Sigmoid colon (tissue), 7 donors: ENCODE measurements around the gene LECT2. TPM values are rescaled to one million over a fixed set of nuclear protein-coding genes. Genes with fewer than 3 reads are reported as not detected.
A peak's percentile ranks its signal among the peaks of the same experiment; 100 is the strongest.

Experiments
- DNase-seq: peaks from one replicate; pipeline ENCODE4 v3.0.0-alpha.2; 2019
- H3K27ac ChIP-seq, 4 donors: fragments of 200-600 bp; sonication (generic); one replicate each; pipeline ENCODE4 v1.5.1; 2016 to 2019; ENCODE audit warnings: mild to moderate bottlenecking in 1 of 4
- H3K27me3 ChIP-seq, 3 donors: fragments of 200-600 bp; sonication (generic); one replicate each; pipeline ENCODE4 v1.5.1; 2019; ENCODE audit warnings: mild to moderate bottlenecking in 1 of 3
- H3K36me3 ChIP-seq, 4 donors: fragments of 200-600 bp; sonication (generic); one replicate each; pipeline ENCODE4 v1.5.1; 2016 to 2019
- H3K4me1 ChIP-seq, 4 donors: fragments of 200-600 bp; sonication (generic); one replicate each; pipeline ENCODE4 v1.5.1; 2017 to 2019
- H3K4me3 ChIP-seq, 4 donors: fragments of 200-600 bp; sonication (generic); one replicate each; pipeline ENCODE4 v1.5.1; 2017 to 2019; ENCODE audit warnings: mild to moderate bottlenecking in 2 of 4, moderate library complexity in 1 of 4
- H3K9me3 ChIP-seq, 4 donors: fragments of 200-600 bp in 3 of 4; sonication (generic) in 3 of 4; one replicate each; pipeline versions ENCODE4 v1.5.1 to v1.6.1; 2013 to 2019
- EP300 ChIP-seq, 4 donors: sonication (generic); formaldehyde crosslinking; IDR thresholded peaks; one replicate each; pipeline ENCODE4 v1.6.1; 2017; ENCODE audit warnings: antibody characterized with exemption in 4 of 4
- POLR2A ChIP-seq, 2 donors: fragments of 450-650 bp; IDR thresholded peaks; one replicate each; pipeline ENCODE4 v1.6.1; 2016; ENCODE audit warnings: antibody characterized with exemption in 2 of 2, mild to moderate bottlenecking in 2 of 2, moderate library complexity in 2 of 2
- POLR2AphosphoS5 ChIP-seq, 4 donors: sonication (generic); formaldehyde crosslinking; IDR thresholded peaks; one replicate each; pipeline ENCODE4 v1.6.1; 2017; ENCODE audit warnings: antibody characterized with exemption in 4 of 4
- WGBS, 2 donors: extraction: QIAGEN DNeasy Blood & Tissue Kit; methylation state at CpG; one replicate each; pipeline ENCODE4 v1.1.7; 2013; 5-methylcytosine and 5-hydroxymethylcytosine counted together
- intact Hi-C: fragments of 100-400 bp; cut with DNase I; formaldehyde crosslinking; loops from one replicate; pipeline ENCODE4 v1.15.1; 2023
- polyA plus RNA-seq, 3 donors: library from polyadenylated mRNA; stranded (reverse); fragments of 200-250 nt; gene quantifications; one replicate each; pipeline ENCODE4 v1.2.3, GENCODE V29; 2013
- total RNA-seq, 4 donors: library from RNA; depleted of rRNA; stranded (reverse); fragments of >200 nt; gene quantifications; one replicate each; pipeline ENCODE4 v1.1.0, GENCODE V29; 2016
- TF ChIP-seq, protein P1 (sequence below), 4 experiments: fragments of 450-650 bp in 3 of 4; fragments of 200-600 bp in 1 of 4; IDR thresholded peaks; one replicate each; pipeline ENCODE4 v1.5.1; 2016 to 2019; ENCODE audit warnings: antibody characterized with exemption in 4 of 4, mild to moderate bottlenecking in 3 of 4, moderate library complexity in 2 of 4
- donor health status: healthy with polysubstance abuse.
- donor health status: Bipolar disorder and iron deficiency.
- donor health status: healthy.

Gene LECT2
- total and polyA plus RNA-seq, 7 donors, result not detected

DNA sequence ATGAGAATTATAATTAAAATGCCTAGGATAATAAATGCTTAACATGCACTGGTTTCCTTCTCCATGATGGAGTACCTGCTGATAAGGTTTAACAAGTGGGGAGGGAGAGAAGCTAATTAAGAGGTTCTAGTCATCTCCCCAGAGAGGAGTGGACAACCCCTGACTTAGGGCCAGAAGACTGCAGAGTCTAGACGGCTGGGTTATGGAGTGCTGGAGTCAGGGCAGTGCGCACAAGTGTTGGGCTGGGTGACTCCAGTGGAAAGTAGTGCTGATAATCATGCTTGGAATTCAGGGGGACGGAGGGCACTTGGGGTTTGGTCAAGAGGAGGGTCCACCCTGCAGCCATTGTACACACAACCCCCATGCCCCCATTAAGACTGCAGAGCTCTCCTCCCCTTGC lies 41.2 kb upstream of the LECT2 start:
- Histone ChIP-seq H3K27ac (peak overlapping the region in 1 of 4 donors; percentile 56), H3K9me3 (no peaks in the 10 kb centered on the region), H3K27me3 (no peaks in the 10 kb centered on the region), H3K36me3 (no peaks in the 10 kb centered on the region), H3K4me3 (no peak overlapping the region), H3K4me1 (peaks cover 0 to 62% (median 32%) of the 10 kb centered on the region in 4 donors)
- TF ChIP-seq POLR2A (IDR thresholded peaks at IDR 0.05) (no peak), POLR2AphosphoS5 (IDR thresholded peaks at IDR 0.05) (no peak), EP300 (IDR thresholded peaks at IDR 0.05) (no peak)
- TF ChIP-seq, protein P1, sequence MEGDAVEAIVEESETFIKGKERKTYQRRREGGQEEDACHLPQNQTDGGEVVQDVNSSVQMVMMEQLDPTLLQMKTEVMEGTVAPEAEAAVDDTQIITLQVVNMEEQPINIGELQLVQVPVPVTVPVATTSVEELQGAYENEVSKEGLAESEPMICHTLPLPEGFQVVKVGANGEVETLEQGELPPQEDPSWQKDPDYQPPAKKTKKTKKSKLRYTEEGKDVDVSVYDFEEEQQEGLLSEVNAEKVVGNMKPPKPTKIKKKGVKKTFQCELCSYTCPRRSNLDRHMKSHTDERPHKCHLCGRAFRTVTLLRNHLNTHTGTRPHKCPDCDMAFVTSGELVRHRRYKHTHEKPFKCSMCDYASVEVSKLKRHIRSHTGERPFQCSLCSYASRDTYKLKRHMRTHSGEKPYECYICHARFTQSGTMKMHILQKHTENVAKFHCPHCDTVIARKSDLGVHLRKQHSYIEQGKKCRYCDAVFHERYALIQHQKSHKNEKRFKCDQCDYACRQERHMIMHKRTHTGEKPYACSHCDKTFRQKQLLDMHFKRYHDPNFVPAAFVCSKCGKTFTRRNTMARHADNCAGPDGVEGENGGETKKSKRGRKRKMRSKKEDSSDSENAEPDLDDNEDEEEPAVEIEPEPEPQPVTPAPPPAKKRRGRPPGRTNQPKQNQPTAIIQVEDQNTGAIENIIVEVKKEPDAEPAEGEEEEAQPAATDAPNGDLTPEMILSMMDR (IDR thresholded peaks at IDR 0.05), result no peak
- 87 to 90% methylated on average over 3 of the region's 3 CpGs for whole genome bisulfite sequencing, 2 donors
- intact Hi-C loops, result no loop called here
- no peak for DNase-seq

DNA sequence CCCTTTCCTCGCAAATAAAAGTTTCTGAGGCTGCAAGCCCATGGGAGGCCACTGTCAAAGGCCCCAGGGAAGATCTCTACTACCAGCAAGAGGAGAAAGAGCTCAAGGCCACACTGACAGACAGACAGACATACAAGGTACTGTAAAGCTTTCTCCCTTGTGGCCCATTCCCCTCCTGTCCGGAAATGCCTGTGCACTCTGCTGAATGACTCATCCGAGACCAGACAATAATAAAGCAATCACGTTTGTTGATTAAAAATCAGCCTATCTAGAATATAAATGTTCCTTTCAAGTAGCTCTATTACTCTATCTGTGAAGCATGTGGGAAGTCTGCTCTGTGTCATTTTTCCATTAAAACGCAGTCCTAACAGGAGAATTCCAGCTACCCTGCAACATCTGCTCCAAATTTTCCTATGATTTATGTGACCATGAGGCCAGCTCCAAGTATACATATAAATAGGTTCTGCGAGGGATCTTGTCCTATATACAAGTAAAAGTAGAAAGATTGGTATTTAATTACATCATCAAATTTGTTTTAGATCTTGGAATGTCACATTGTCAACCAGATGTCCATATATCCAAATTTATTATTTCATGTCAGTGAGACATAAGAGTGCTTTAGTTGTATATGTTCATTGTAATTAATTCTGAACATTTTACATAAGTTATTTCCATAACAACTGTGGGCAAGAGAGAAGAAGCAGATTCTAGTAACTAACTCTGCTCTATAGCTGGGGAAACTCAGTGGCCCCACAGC lies 39.3 kb upstream of the LECT2 start:
- WGBS, 2 donors, result 51 to 60% methylated on average over 6 of the region's 6 CpGs
- TF ChIP-seq EP300 (IDR thresholded peaks at IDR 0.05) (peak in 3 of 4 donors; percentile 54 to 92 (median 80)), POLR2A (IDR thresholded peaks at IDR 0.05) (no peak), POLR2AphosphoS5 (IDR thresholded peaks at IDR 0.05) (peak; percentile 34 to 97 (median 92))
- TF ChIP-seq, protein P1 (IDR thresholded peaks at IDR 0.05), result no peak
- H3K27ac ChIP-seq, result peak overlapping the region; percentile 45 to 88 (median 73)
- H3K9me3 ChIP-seq, result no peaks in the 10 kb centered on the region
- H3K4me1 ChIP-seq, result peaks cover 0 to 60% (median 32%) of the 10 kb centered on the region in 4 donors
- H3K27me3 ChIP-seq, result no peaks in the 10 kb centered on the region
- H3K4me3 ChIP-seq, result no peak overlapping the region
- DNase-seq, result no peak
- intact Hi-C loops, result no loop called here
- no peaks in the 10 kb centered on the region for H3K36me3 ChIP-seq

GRCh38 chr5:135993335-135993879 lies 38.6 kb upstream of the LECT2 start:
- peak in 1 of 4 donors; percentile 9 for TF ChIP-seq POLR2AphosphoS5 (IDR thresholded peaks at IDR 0.05)
- TF ChIP-seq POLR2A (IDR thresholded peaks at IDR 0.05), result no peak
- no peak for TF ChIP-seq EP300 (IDR thresholded peaks at IDR 0.05)
- Histone ChIP-seq H3K27me3 (no peaks in the 10 kb centered on the region), H3K36me3 (no peaks in the 10 kb centered on the region), H3K9me3 (no peaks in the 10 kb centered on the region), H3K27ac (peak overlapping the region; percentile 45 to 88 (median 73)), H3K4me3 (no peak overlapping the region), H3K4me1 (peaks cover 0 to 57% (median 32%) of the 10 kb centered on the region in 4 donors)
- intact Hi-C loops, result no loop called here
- 69 to 87% methylated on average over 6 of the region's 6 CpGs for WGBS, 2 donors
- DNase-seq, result no peak

- H3K36me3 ChIP-seq, result no peaks in the 10 kb centered on the region
- H3K9me3 ChIP-seq, result no peaks in the 10 kb centered on the region
- no peak overlapping the region for H3K4me3 ChIP-seq
- H3K27me3 ChIP-seq, result no peaks in the 10 kb centered on the region
- WGBS, 2 donors, result 84% methylated on average over 6 of the region's 6 CpGs
- no peak for DNase-seq
- peaks cover 0 to 65% (median 41%) of the 10 kb centered on the region in 4 donors for H3K4me1 ChIP-seq
- H3K27ac ChIP-seq, result no peak overlapping the region
- TF ChIP-seq, protein P1 (IDR thresholded peaks at IDR 0.05), result no peak
- TF ChIP-seq EP300 (IDR thresholded peaks at IDR 0.05) (no peak), POLR2AphosphoS5 (IDR thresholded peaks at IDR 0.05) (no peak), POLR2A (IDR thresholded peaks at IDR 0.05) (no peak)
- intact Hi-C loops, result no loop called here
Measured at GRCh38 chr5:135991429-135991828, 36.6 kb upstream of the LECT2 start.

GRCh38 chr5:135990528-135991255 lies 35.9 kb upstream of the LECT2 start:
- peak overlapping the region in 1 of 4 donors; percentile 21 for H3K27ac ChIP-seq
- WGBS, 2 donors, result 82 to 90% methylated on average over 21 of the region's 21 CpGs
- TF ChIP-seq POLR2AphosphoS5 (IDR thresholded peaks at IDR 0.05) (no peak), EP300 (IDR thresholded peaks at IDR 0.05) (no peak), POLR2A (IDR thresholded peaks at IDR 0.05) (no peak)
- TF ChIP-seq, protein P1 (IDR thresholded peaks at IDR 0.05), result no peak
- no peak overlapping the region for H3K4me3 ChIP-seq
- H3K36me3 ChIP-seq, result no peaks in the 10 kb centered on the region
- DNase-seq, result no peak
- H3K27me3 ChIP-seq, result no peaks in the 10 kb centered on the region
- H3K4me1 ChIP-seq, result peaks cover 0 to 64% (median 37%) of the 10 kb centered on the region in 4 donors
- no peaks in the 10 kb centered on the region for H3K9me3 ChIP-seq
- intact Hi-C loops, result no loop called here
